Lung microvascular endothelial cell (primary cell): Measurements from ENCODE around the gene MYRFL. TPM values are rescaled to one million over a fixed set of nuclear protein-coding genes. Genes with fewer than 3 reads are reported as not detected.

Source experiments
- total RNA-seq: library from RNA; depleted of rRNA; stranded (reverse); fragments of >200 nt; gene quantifications from 2 replicates; pipeline ENCODE4 v1.2.1, GENCODE V29; 2014

The MYRFL gene
- total RNA-seq, 1 donor from 2014 or later: under 0.01 TPM

Other genes starting within 250 kb of the MYRFL start
- 188 and 195 TPM in 2 replicates for gene CCT2, start 239.8 kb upstream of the MYRFL start, total RNA-seq
- not detected in 2 replicates for gene LRRC10, start 214.3 kb upstream of the MYRFL start, total RNA-seq
- gene BEST3, start 125.9 kb upstream of the MYRFL start, total RNA-seq: under 0.01 and 0.60 TPM in 2 replicates
- 7.8 and 10.7 TPM in 2 replicates for gene RAB3IP, start 86.4 kb upstream of the MYRFL start, total RNA-seq